Esophagus (tissue), 2 donors: ENCODE results near the gene PTPRD. TPM values are rescaled to one million over a fixed set of nuclear protein-coding genes. Genes with fewer than 3 reads are reported as not detected.

Experiments used
- H3K27ac ChIP-seq, 2 donors: one replicate each; pipeline ENCODE4 v1.5.1; 2013; ENCODE audit warnings: low read depth in 2 of 2, mild to moderate bottlenecking in 2 of 2, inconsistent platforms in 1 of 2, low read length in 1 of 2, moderate library complexity in 1 of 2
- H3K27me3 ChIP-seq, 2 donors: one replicate each; pipeline ENCODE4 v1.6.1; 2013; ENCODE audit warnings: low read length in 2 of 2, control low read depth in 1 of 2, mild to moderate bottlenecking in 1 of 2; ENCODE audit not compliant: insufficient read depth in 2 of 2, control insufficient read depth in 1 of 2
- H3K36me3 ChIP-seq, 2 donors: one replicate each; pipeline ENCODE4 v1.6.1; 2013; ENCODE audit warnings: low read length in 1 of 2; ENCODE audit not compliant: control insufficient read depth in 2 of 2, insufficient read depth in 2 of 2
- H3K4me1 ChIP-seq, 2 donors: one replicate each; pipeline ENCODE4 v1.6.1; 2013; ENCODE audit warnings: low read length in 1 of 2; ENCODE audit not compliant: control insufficient read depth in 2 of 2, insufficient read depth in 2 of 2
- H3K4me3 ChIP-seq, 2 donors: one replicate each; pipeline ENCODE4 v1.5.1; 2013; ENCODE audit warnings: low read length in 2 of 2, mild to moderate bottlenecking in 2 of 2, low read depth in 1 of 2, moderate library complexity in 1 of 2
- H3K9me3 ChIP-seq, 2 donors: one replicate each; pipeline ENCODE4 v1.6.1; 2013; ENCODE audit warnings: mild to moderate bottlenecking in 2 of 2, low read depth in 1 of 2, low read length in 1 of 2, moderate library complexity in 1 of 2; ENCODE audit not compliant: control insufficient read depth in 2 of 2, insufficient read depth in 1 of 2
- WGBS, 2 donors: extraction: QIAGEN DNeasy Blood & Tissue Kit; methylation state at CpG; one replicate each; pipeline ENCODE4 v1.1.7; 2013; 5-methylcytosine and 5-hydroxymethylcytosine counted together
- polyA plus RNA-seq, 2 donors: library from polyadenylated mRNA; stranded (reverse); fragments of 200-250 nt; gene quantifications; one replicate each; pipeline ENCODE4 v1.2.3, GENCODE V29; 2013
- donor health status: healthy with polysubstance abuse.
- donor health status: Bipolar disorder and iron deficiency.

PTPRD gene
- polyA plus RNA-seq, 2 donors, result 0.53 to 0.60 TPM

GRCh38 chr9:9202276-9202675 lies 1410.5 kb downstream of the PTPRD start:
- WGBS, 2 donors, result 67 to 73% methylated on average over 1 of the region's 1 CpG
- H3K36me3 ChIP-seq, result no peaks in the 10 kb centered on the region
- no peaks in the 10 kb centered on the region for H3K27me3 ChIP-seq
- H3K9me3 ChIP-seq, result no peaks in the 10 kb centered on the region
- H3K4me1 ChIP-seq, result no peaks in the 10 kb centered on the region
- no peak overlapping the region for H3K27ac ChIP-seq
- H3K4me3 ChIP-seq, result no peak overlapping the region

- 31 to 41% methylated on average over 1 of the region's 1 CpG for WGBS, 2 donors
- Histone ChIP-seq H3K27me3 (no peaks in the 10 kb centered on the region), H3K4me3 (no peak overlapping the region), H3K27ac (no peak overlapping the region), H3K4me1 (no peaks in the 10 kb centered on the region), H3K9me3 (no peaks in the 10 kb centered on the region), H3K36me3 (no peaks in the 10 kb centered on the region)
Observed at GRCh38 chr9:9186086-9186485, 1426.7 kb downstream of the PTPRD start.

GRCh38 chr9:9182431-9182830 lies 1430.4 kb downstream of the PTPRD start:
- H3K27me3 ChIP-seq, result no peaks in the 10 kb centered on the region
- WGBS, 2 donors, result 46 to 55% methylated on average over 2 of the region's 2 CpGs
- no peak overlapping the region for H3K4me3 ChIP-seq
- H3K27ac ChIP-seq, result no peak overlapping the region
- no peaks in the 10 kb centered on the region for H3K36me3 ChIP-seq
- no peaks in the 10 kb centered on the region for H3K9me3 ChIP-seq
- no peaks in the 10 kb centered on the region for H3K4me1 ChIP-seq

- no peaks in the 10 kb centered on the region for H3K36me3 ChIP-seq
- H3K4me3 ChIP-seq, result no peak overlapping the region
- no peaks in the 10 kb centered on the region for H3K27me3 ChIP-seq
- H3K27ac ChIP-seq, result no peak overlapping the region
- 34 to 46% methylated on average over 1 of the region's 1 CpG for whole genome bisulfite sequencing, 2 donors
- no peaks in the 10 kb centered on the region for H3K4me1 ChIP-seq
- no peaks in the 10 kb centered on the region for H3K9me3 ChIP-seq
Observed at GRCh38 chr9:9177081-9177480, 1435.7 kb downstream of the PTPRD start.

GRCh38 chr9:9174358-9174757 lies 1438.4 kb downstream of the PTPRD start:
- no peak overlapping the region for H3K4me3 ChIP-seq
- H3K27me3 ChIP-seq, result no peaks in the 10 kb centered on the region
- no peaks in the 10 kb centered on the region for H3K36me3 ChIP-seq
- no peaks in the 10 kb centered on the region for H3K9me3 ChIP-seq
- no peak overlapping the region for H3K27ac ChIP-seq
- H3K4me1 ChIP-seq, result no peaks in the 10 kb centered on the region

- no peak overlapping the region for H3K4me3 ChIP-seq
- no peaks in the 10 kb centered on the region for H3K4me1 ChIP-seq
- H3K27ac ChIP-seq, result no peak overlapping the region
- no peaks in the 10 kb centered on the region for H3K9me3 ChIP-seq
- no peaks in the 10 kb centered on the region for H3K36me3 ChIP-seq
- no peaks in the 10 kb centered on the region for H3K27me3 ChIP-seq
- 84 to 86% methylated on average over 1 of the region's 1 CpG for WGBS, 2 donors
Observed at GRCh38 chr9:9173264-9173663, 1439.5 kb downstream of the PTPRD start.

- Histone ChIP-seq H3K4me1 (no peaks in the 10 kb centered on the region), H3K9me3 (no peaks in the 10 kb centered on the region), H3K36me3 (no peaks in the 10 kb centered on the region), H3K4me3 (no peak overlapping the region), H3K27ac (no peak overlapping the region), H3K27me3 (no peaks in the 10 kb centered on the region)
- WGBS, 2 donors, result 35 to 36% methylated on average over 4 of the region's 4 CpGs
Observed at GRCh38 chr9:9170439-9171134, 1442.2 kb downstream of the PTPRD start.

- no peaks in the 10 kb centered on the region for H3K36me3 ChIP-seq
- no peaks in the 10 kb centered on the region for H3K9me3 ChIP-seq
- WGBS, 2 donors, result 61 to 76% methylated on average over 3 of the region's 3 CpGs
- H3K27me3 ChIP-seq, result no peaks in the 10 kb centered on the region
- H3K4me1 ChIP-seq, result no peaks in the 10 kb centered on the region
- no peak overlapping the region for H3K4me3 ChIP-seq
- H3K27ac ChIP-seq, result no peak overlapping the region
Observed at GRCh38 chr9:9142001-9142400, 1470.8 kb downstream of the PTPRD start.

- Histone ChIP-seq H3K27me3 (no peaks in the 10 kb centered on the region), H3K27ac (no peak overlapping the region), H3K4me3 (no peak overlapping the region), H3K4me1 (no peaks in the 10 kb centered on the region), H3K9me3 (no peaks in the 10 kb centered on the region), H3K36me3 (no peaks in the 10 kb centered on the region)
- 84 to 87% methylated on average over 3 of the region's 3 CpGs for WGBS, 2 donors
Observed at GRCh38 chr9:9133526-9133925, 1479.3 kb downstream of the PTPRD start.

GRCh38 chr9:9124616-9125015 lies 1488.2 kb downstream of the PTPRD start:
- no peaks in the 10 kb centered on the region for H3K9me3 ChIP-seq
- H3K4me3 ChIP-seq, result no peak overlapping the region
- 16 to 32% methylated on average over 2 of the region's 2 CpGs for WGBS, 2 donors
- no peaks in the 10 kb centered on the region for H3K27me3 ChIP-seq
- no peaks in the 10 kb centered on the region for H3K36me3 ChIP-seq
- H3K27ac ChIP-seq, result no peak overlapping the region
- no peaks in the 10 kb centered on the region for H3K4me1 ChIP-seq
